DLD1 (cell line): ENCODE data around the gene SEMA6C.
"Not testable (repeated sequence)": the region's sequence is repeated elsewhere in the genome, so short reads cannot be mapped to it uniquely, and the experiment has no call there.

ENCODE experiments used
- in situ Hi-C: cut with HindIII; loops from 2 replicates; pipeline ENCODE4 v1.10.0; 2017; ENCODE audit warnings: low sequenced_read_pairs

SEMA6C gene, protein sequence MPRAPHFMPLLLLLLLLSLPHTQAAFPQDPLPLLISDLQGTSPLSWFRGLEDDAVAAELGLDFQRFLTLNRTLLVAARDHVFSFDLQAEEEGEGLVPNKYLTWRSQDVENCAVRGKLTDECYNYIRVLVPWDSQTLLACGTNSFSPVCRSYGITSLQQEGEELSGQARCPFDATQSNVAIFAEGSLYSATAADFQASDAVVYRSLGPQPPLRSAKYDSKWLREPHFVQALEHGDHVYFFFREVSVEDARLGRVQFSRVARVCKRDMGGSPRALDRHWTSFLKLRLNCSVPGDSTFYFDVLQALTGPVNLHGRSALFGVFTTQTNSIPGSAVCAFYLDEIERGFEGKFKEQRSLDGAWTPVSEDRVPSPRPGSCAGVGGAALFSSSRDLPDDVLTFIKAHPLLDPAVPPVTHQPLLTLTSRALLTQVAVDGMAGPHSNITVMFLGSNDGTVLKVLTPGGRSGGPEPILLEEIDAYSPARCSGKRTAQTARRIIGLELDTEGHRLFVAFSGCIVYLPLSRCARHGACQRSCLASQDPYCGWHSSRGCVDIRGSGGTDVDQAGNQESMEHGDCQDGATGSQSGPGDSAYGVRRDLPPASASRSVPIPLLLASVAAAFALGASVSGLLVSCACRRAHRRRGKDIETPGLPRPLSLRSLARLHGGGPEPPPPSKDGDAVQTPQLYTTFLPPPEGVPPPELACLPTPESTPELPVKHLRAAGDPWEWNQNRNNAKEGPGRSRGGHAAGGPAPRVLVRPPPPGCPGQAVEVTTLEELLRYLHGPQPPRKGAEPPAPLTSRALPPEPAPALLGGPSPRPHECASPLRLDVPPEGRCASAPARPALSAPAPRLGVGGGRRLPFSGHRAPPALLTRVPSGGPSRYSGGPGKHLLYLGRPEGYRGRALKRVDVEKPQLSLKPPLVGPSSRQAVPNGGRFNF

DNA sequence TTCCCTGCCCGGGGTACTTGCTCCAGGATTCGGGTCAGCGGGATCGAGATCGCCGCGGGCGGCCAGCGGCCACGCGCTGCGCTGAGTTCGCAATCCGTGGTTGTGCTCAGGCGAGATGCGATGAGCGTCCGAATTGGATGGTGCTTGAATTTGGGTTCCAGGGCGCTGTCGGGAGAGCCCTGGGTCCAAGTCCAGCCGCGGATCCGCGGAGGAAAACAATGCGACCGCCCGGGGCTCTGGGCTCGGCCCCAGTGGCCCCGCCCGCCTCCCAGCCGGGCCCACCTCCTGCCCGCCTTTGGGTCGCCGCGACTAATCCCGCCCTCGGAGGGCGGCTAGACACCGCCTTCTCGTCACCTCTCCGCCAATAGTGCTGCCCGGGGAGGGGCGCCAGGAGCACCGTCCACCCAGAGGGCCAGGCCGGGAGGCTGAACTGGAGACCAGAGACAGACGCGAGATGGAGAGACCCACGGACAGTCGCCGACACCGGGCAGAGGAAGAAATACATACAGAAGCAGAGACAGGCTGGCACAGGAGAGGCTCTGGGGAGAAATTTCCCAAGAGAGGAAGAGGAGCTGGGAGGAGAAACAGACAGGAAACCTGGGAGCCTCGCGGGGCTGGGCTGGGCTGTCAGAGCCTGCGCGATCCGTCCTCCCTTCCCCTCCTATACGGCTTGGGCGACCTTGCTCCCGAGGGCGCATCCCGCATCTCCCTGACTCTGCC is at the start of gene SEMA6C:
Gene SEMA6C, minus strand, starts transcription at position 220 of the 720 bp plus-strand sequence. CDS start 4,010 bp downstream, outside the sequence.
- in situ Hi-C loops, result no loop called here

DNA sequence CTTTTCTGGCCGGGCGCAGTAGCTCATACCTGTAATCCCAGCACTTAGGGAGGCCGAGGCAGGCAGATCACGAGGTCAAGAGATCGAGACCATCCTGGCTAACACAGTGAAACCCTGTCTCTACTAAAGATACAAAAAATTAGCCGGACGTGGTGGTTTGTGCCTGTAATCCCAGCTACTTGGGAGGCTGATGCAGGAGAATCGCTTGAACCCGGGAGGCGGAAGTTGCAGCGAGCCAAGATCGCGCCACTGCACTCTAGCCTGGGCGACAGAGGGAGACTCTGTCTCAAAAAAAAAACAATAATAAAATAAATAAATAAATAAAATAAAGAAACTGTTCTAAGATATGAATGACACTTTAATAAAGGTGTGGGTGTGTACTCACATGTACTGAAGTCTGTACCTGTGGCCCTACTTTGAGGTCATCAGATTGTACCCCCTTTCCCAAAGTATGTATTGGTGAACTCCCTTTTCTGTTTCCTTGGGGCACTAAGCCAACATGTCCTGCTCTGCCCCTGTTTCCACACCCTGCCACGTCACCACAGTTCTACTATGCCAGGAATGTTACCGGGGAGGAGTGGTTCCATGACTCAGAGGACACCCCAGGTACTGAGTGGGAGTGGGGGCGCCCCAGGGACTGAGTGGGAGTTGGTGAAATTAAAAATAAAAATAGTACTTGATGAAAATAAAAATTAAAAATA is 48.6 kb upstream of the SEMA6C start:
- in situ Hi-C loops, result not testable (repeated sequence)

DNA sequence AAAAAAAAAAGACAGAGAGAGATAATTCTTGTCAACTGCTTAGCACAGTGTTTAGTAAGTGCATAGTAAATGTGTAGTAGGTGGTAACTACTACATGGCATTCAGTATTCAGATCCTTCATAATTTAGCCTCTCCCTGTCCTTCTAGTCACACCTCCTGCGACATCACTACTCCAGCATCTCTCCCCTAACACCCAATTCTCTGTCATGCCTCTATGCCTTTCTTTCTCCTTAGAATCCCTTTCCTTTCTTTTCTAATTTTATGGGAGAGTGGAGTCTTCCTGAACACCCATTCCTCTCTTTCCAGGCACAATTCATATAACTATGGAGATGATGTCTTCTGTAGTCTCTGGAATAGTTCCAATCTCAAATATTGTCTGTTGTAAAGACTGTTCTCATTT is 47.4 kb upstream of the SEMA6C start:
- in situ Hi-C loops, result no loop called here

DNA sequence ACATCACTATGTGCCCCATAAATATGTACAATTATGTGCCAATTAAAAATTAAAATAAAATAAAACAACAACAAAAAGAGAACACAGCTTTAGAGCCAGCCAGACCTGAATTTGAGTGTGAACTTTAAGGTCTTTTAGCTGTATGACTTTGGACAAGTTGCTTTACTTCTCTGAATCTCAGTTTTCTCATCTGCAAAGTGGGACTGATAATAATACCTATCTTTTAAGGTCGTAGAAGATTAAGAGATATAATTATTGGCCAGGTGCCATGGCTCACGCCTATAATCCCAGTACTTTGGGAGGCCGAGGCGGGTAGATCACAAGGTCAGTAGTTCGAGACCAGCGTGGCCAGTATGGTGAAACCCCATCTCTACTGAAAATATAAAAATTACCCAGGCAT is 46.9 kb upstream of the SEMA6C start:
- in situ Hi-C loops, result no loop called here

DNA sequence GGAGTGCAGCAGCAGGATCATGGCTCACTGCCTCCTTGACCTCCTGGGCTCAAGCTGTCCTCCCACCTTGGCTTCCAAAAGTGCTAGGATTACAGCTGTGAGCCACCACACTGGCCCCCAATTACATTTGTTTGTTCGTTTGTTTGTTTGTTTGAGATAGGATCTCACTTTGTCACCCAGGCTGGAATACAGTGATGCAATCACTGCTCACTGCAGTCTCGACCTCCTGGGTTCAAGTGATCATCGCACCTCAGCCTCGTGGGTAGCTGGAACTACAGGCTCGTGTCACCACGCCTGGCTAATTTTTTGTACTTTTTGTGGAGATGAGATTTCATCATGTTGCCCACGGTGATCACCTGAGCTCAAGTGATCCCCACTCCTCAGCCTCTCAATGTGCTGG is 45.6 kb upstream of the SEMA6C start:
- in situ Hi-C loops, result no loop called here

DNA sequence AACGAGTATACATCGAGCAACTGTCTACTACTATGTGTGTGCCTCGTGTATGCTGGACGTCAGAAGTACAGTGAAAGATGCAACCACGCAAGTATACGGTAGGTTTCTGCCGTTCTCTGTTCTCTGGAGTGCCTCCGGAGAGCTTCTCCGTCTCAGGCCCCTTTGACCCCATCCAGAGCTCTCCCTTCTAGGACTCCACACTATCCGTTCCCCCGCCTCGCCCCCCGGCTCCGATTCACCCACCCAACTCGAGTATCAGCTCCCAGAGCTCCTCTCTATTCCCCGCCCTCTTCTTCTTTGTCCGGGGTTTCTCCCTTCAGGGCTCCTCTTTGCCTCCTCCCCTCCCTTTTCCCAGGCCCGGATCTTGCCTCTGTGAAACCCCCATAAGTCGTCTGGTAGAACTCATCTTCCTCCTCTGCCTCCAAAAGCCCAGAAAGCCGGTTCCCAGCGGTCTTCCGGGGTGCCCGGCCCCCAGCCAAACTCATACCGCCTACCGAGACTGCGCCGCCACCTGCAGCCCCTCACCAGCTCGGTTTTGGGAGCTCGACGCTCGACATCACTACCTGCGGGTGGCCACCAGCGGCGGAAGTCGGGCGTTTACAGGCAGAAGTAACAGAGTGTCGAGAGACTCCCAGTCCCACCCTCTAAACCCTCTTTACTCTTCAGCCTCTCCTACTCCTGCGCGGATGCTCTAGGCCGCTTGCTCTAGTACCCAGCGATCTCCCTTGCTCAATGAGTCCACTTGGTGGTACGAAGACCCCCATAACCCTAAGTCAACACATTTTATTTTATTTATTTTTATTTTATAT is 43.4 kb upstream of the SEMA6C start, which contains the start of gene VPS72:
Gene VPS72, minus strand, starts transcription at position 561 of the 809 bp plus-strand sequence. Its CDS starts 76 bp downstream, at position 485.
- in situ Hi-C loops, result no loop called here

DNA sequence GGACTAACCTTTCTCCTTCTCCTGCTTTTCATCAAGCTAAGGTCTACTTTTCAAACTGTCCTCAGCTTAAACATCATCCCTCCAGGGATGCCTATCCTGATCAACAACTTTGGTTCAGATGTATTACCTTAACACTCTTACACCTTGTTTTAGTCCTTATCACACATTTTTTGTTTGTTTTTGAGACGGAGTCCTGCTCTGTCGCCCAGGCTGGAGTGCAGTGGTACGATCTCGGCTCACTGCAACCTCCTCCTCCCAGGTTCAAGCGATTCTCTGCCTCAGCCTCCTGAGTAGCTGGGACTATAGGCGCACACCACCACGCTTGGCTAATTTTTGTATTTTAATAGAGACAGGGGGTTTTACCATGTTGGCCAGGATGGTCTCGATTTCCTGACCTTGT is 42.2 kb upstream of the SEMA6C start:
- in situ Hi-C loops, result not testable (repeated sequence)

DNA sequence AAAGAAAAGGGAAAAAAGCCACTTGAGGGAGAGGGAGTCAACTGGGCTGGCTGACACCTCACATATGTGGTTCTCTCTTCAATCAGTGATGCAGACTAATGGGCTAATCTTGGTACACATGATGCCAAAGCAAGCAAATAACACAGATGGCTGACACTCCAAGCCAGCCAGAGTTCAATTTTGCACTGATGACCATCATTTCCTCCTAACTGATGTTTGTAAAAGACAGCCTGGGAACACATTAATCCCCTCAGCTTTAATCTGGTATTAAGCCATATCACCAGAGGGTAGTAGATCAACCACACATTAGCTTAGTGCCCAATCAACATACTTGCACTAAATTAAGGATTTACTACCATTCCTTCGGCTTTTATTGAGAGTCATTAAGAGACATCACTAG is 40.8 kb upstream of the SEMA6C start:
- in situ Hi-C loops, result no loop called here

DNA sequence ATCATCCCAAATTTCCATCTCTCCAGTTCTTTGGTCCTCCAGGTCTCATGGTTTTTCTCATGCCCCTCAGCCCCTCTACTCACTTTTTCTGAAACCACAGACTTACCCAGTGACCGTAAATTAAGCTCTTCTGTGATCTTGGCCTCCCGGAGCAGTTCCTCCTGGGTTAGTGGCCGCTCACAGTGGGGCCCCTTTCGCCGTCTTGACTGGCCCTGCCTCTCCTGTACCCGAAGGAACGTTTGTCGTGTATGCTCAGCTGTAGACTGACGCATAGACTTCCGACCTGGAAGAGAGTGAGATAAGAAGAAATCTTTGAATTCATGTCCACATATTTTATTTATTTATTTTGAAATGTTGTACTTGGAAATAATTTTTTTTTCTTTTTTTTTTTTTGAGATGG is 37.8 kb upstream of the SEMA6C start:
- in situ Hi-C loops, result no loop called here

DNA sequence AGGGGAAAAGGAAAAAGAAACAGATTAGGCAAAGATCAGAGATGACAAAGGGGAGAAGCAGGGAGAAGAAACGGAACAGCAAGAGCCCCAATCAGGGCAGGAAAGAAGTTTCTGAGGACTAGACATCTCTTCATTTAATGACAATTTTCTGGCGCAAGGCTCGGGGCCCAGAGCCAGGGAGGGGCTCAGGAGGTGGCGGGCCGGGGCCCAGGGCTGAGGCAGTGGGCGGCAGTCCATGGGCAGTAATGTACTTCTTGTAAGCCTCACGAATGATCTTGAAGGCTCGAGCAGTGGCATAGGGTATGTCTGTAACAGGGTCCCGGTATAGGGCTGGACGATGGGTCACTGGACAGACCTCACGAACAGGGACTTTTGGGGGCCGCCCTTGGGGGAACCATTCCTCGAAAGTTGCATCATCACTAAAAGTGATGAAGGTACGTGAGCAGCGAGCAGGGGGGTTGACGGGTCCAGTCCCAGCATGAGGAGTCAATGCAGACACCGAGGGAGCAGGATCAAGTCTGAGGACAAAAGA is 30.1 kb upstream of the SEMA6C start:
- in situ Hi-C loops, result no loop called here

DNA sequence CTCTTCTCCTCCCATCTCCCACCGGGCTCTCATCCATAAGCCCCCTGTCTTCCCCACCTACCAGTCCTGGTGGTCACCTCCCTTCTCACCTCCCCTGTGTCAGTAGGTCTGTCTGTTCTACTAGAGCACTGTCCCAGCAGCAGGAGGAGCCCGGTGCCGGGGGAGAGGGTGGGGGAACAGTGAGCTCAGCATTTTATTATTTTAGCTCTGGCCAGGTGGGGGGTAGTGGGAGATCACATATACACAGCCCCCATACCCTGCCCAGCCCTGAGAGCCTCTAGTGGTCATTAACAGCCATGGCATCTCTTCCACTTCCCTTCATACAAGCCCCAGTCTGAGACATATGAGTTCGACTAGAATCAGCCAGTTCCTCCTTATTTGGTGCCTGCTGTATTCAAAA is 29.4 kb upstream of the SEMA6C start, which contains the start of gene TMOD4:
Gene TMOD4, minus strand, starts transcription at position 119 of the 400 bp plus-strand sequence. CDS start 1,106 bp downstream, outside the sequence.
- in situ Hi-C loops, result no loop called here

DNA sequence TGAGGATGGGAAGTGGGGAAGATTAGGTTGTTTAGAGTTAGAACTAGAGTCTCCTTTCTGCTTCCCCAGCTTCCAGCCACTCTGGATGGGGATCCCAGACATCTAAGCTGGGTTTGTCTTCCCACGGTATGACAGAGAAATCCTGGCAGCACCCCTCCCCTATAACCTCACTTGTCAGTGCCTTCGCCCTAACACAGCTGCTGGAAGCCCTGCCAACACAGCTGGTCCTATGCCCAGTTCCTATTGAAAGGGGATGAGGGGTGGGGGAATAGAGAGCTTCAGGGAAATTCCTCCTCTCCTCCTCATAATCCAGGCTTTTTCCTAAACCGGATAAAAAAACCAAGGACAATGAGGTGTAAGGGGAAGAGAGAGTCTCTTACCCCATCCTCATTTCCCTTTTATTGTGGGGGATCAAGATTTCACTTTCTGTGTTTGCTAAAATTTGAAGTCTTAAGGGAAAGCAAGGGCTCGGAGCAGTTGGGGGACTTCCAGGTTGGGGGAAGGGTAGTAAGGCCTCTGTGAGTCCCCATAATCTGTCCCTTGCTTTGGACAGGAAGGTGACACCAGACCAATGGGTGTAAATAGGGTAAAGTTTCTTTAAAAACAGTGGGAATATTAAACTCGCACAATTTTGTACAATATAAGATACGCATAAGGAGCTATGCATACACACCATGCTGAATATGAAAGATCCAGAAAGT is 28.8 kb upstream of the SEMA6C start:
- in situ Hi-C loops, result no loop called here

DNA sequence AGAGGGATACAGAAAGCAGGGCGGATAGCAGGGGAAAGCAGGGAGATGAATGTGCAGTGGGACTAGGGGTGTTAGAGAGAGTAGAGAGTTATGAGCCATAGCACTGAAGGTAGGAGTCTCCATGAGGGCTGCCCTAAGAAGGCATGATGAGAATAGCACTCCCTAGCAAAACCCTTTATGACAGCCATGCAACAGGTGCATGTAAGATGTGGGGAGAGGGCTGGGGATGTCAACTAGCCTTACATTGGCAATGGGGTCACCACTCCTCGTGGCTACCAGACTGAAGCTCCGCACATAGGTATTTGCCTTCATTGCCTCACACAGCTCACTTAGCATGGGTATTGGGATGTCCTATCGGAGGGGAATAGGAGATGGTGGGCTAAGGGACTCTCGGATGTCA is 24.8 kb upstream of the SEMA6C start:
- in situ Hi-C loops, result no loop called here

DNA sequence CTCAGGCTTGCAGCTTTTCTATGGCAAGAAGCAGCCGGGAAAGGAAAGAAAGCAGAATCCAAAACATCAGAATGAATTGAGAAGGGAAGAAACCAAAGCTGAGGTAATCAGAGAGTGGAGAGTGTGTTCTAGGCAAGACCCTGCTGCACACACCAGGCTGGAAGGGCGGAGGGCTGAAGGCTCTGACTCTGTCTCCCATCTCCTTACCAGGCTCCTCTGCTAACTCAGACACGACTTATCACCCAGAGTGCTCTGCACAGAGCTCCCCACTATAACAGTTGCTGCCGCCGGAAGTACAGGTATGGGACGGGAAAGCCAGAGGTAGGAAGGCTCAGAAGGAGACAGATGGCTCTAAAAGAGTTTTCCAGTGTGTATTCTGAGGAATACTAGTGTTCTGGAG is 20.7 kb upstream of the SEMA6C start:
- in situ Hi-C loops, result no loop called here

DNA sequence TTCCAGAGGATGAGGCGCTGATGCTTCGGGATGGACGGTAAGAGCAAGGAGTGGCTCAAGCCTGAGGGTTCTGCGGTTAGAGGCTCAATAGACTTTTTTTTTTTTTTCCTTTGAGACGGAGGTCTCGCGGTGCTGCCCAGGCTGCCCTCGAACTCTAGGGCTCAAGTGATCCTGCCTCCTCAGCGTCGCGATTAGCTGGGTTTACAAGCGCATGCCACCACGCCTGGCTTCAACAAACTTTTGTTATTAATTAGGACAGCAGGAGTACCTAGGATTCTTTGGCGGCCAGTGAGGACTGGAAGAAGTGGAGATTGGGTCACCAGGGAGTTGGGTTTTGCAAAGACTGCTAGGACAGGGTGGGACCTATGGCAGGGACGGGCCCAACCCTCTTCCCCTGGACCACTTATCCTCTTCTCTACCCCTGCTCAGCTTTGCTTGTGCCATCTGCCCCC is 20.1 kb upstream of the SEMA6C start:
- in situ Hi-C loops, result no loop called here

DNA sequence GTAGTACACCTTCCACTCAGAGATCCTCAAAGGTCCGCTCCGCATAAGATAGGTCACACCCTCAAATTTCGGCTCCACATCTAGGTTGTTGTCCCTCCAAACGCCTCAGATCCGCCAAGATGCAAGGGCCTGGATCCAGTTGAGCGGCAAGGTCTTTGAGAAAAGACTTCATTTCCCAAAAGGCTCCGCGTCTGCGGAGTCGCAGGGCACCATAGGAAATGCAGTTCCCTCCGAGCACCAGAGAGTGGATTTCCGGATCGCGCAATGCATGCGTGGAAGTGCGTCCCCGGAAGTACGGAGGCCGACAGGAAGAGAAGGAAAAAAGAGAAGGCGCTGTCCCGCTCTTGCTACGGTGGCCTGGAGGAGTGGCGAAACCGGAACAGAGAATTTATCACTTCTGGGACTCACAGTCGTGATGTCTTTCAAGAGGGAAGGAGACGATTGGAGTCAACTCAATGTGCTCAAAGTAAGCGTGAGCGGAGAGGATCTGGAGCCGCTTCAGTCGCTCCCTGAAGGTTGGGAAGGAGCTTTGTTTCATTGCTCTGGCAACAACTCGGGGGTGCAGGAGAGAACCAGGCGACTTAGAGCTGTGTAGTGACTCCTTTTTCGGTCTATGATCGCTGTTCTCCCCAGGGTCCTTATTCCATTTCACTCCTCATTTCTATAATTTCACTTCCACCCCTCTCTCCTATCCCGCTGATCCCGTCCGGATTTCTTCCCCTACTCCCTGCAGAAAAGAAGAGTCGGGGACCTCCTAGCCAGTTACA is 19.5 kb upstream of the SEMA6C start, which contains the start of the genes LYSMD1 and SCNM1:
Gene LYSMD1, minus strand, starts transcription at position 165 of the 767 bp plus-strand sequence. CDS start 644 bp downstream, outside the sequence.
Gene SCNM1, plus strand, starts transcription at position 407 of the 767 bp plus-strand sequence. Its CDS starts 9 bp downstream, at position 416.
- in situ Hi-C loops, result no loop called here

DNA sequence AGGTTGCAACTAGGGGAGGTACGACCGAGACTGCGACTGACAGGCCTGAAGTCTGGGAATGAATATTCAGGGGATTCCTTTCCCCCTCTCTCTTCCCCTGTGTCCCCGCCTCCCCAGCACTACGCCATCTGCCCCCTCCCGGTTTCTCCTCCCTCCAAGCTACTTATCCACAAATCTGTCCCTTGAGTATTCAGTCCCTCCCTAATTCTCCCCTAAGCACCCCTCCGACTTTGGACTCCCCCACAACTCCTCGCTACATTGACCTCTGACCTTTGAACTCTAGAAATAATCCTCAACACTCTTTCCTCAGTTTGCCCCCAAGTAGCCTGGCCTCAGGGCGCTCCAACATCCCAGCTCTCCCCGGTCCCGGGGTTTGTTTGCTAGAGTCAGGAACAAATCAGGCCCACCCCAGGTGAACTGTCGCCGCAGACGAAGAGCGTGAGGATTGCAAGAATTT is 18.9 kb upstream of the SEMA6C start:
- in situ Hi-C loops, result no loop called here
